GM12878 (cell line): ENCODE measurements around the gene FGF23.

Source experiments
- ATF2 ChIP-seq: IDR thresholded peaks from 2 replicates; pipeline ENCODE4 v1.6.1; 2012; ENCODE audit warnings: low read length, inconsistent platforms
- CBX5 ChIP-seq: sonication (generic); IDR thresholded peaks from 2 replicates; pipeline ENCODE4 v1.6.1; 2016; ENCODE audit warnings: low read depth, moderate library complexity, mild to moderate bottlenecking, inconsistent platforms
- EP300 ChIP-seq, 2 experiments: fragments of 150-350 bp in 1 of 2; IDR thresholded peaks; 2 replicates each; pipeline ENCODE4 v1.6.1; 2011 to 2012; ENCODE audit warnings: low read depth in 2 of 2, low read length in 2 of 2, borderline replicate concordance in 1 of 2, improper control_type of control experiment in 1 of 2, inconsistent platforms in 1 of 2; ENCODE audit not compliant: control insufficient read depth in 1 of 2
- POLR2AphosphoS5 ChIP-seq: IDR thresholded peaks from 2 replicates; pipeline ENCODE4 v1.6.1; 2011; ENCODE audit warnings: mild to moderate bottlenecking, low read length, inconsistent platforms
- RCOR1 ChIP-seq: conservative IDR thresholded peaks from 2 replicates; pipeline ENCODE4 v1.6.1; 2012; ENCODE audit warnings: low read depth, low read length, improper control_type of control experiment
- SIN3A ChIP-seq: IDR thresholded peaks from 2 replicates; pipeline ENCODE4 v1.6.1; 2012; ENCODE audit warnings: low read depth, low read length, improper control_type of control experiment
- TCF7 ChIP-seq: IDR thresholded peaks from 2 replicates; pipeline ENCODE4 v1.6.1; 2014; ENCODE audit warnings: antibody characterized with exemption, borderline replicate concordance
- ZBTB33 ChIP-seq: fragments of 450-650 bp; IDR thresholded peaks from 2 replicates; pipeline ENCODE4 v1.6.1; 2017; ENCODE audit warnings: mild to moderate bottlenecking
- TF ChIP-seq, protein P1 (sequence below), 3 experiments: IDR thresholded peaks in 2 of 3; conservative IDR thresholded peaks in 1 of 3; 2 replicates each; pipeline ENCODE4 v1.5.1; 2011; ENCODE audit warnings: low read depth in 3 of 3, low read length in 3 of 3, mild to moderate bottlenecking in 3 of 3, control low read depth in 2 of 3, moderate library complexity in 2 of 3, inconsistent platforms in 1 of 3, mixed read lengths in 1 of 3; ENCODE audit not compliant: control insufficient read depth in 2 of 3, insufficient read depth in 1 of 3; ENCODE audit errors: extremely low read depth in 1 of 3
- TF ChIP-seq, protein P2 (sequence below): IDR thresholded peaks from 2 replicates; pipeline ENCODE4 v1.6.1; 2012; ENCODE audit warnings: mild to moderate bottlenecking, low read depth, low read length

GRCh38 chr12:4372653-4373052, 6.9 kb downstream of the FGF23 start:
- TF ChIP-seq EP300 (IDR thresholded peaks at IDR 0.05; ENCODE audit: borderline replicate concordance in 1 of 2, control insufficient read depth in 1 of 2, low read depth in 2 of 2, low read length in 2 of 2) (no peak), ATF2 (no peak), CBX5 (no peak), SIN3A (no peak), POLR2AphosphoS5 (no peak), RCOR1 (no peak), ZBTB33 (no peak), TCF7 (no peak)
- TF ChIP-seq, protein P1, sequence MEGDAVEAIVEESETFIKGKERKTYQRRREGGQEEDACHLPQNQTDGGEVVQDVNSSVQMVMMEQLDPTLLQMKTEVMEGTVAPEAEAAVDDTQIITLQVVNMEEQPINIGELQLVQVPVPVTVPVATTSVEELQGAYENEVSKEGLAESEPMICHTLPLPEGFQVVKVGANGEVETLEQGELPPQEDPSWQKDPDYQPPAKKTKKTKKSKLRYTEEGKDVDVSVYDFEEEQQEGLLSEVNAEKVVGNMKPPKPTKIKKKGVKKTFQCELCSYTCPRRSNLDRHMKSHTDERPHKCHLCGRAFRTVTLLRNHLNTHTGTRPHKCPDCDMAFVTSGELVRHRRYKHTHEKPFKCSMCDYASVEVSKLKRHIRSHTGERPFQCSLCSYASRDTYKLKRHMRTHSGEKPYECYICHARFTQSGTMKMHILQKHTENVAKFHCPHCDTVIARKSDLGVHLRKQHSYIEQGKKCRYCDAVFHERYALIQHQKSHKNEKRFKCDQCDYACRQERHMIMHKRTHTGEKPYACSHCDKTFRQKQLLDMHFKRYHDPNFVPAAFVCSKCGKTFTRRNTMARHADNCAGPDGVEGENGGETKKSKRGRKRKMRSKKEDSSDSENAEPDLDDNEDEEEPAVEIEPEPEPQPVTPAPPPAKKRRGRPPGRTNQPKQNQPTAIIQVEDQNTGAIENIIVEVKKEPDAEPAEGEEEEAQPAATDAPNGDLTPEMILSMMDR (IDR thresholded peaks at IDR 0.05 in 2 of 3, conservative IDR thresholded peaks at IDR 0.05 in 1 of 3; ENCODE audit: control insufficient read depth in 2 of 3, extremely low read depth in 1 of 3, insufficient read depth in 1 of 3, low read depth in 3 of 3, low read length in 3 of 3): no peak
- TF ChIP-seq, protein P2, sequence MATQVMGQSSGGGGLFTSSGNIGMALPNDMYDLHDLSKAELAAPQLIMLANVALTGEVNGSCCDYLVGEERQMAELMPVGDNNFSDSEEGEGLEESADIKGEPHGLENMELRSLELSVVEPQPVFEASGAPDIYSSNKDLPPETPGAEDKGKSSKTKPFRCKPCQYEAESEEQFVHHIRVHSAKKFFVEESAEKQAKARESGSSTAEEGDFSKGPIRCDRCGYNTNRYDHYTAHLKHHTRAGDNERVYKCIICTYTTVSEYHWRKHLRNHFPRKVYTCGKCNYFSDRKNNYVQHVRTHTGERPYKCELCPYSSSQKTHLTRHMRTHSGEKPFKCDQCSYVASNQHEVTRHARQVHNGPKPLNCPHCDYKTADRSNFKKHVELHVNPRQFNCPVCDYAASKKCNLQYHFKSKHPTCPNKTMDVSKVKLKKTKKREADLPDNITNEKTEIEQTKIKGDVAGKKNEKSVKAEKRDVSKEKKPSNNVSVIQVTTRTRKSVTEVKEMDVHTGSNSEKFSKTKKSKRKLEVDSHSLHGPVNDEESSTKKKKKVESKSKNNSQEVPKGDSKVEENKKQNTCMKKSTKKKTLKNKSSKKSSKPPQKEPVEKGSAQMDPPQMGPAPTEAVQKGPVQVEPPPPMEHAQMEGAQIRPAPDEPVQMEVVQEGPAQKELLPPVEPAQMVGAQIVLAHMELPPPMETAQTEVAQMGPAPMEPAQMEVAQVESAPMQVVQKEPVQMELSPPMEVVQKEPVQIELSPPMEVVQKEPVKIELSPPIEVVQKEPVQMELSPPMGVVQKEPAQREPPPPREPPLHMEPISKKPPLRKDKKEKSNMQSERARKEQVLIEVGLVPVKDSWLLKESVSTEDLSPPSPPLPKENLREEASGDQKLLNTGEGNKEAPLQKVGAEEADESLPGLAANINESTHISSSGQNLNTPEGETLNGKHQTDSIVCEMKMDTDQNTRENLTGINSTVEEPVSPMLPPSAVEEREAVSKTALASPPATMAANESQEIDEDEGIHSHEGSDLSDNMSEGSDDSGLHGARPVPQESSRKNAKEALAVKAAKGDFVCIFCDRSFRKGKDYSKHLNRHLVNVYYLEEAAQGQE: no peak
